Measurements from ENCODE around the gene BACH2.
A peak's percentile ranks its signal among the peaks of the same experiment; 100 is the strongest.
"Not testable (repeated sequence)": the region's sequence is repeated elsewhere in the genome, so short reads cannot be mapped to it uniquely, and the experiment has no call there.

The BACH2 gene

DNA sequence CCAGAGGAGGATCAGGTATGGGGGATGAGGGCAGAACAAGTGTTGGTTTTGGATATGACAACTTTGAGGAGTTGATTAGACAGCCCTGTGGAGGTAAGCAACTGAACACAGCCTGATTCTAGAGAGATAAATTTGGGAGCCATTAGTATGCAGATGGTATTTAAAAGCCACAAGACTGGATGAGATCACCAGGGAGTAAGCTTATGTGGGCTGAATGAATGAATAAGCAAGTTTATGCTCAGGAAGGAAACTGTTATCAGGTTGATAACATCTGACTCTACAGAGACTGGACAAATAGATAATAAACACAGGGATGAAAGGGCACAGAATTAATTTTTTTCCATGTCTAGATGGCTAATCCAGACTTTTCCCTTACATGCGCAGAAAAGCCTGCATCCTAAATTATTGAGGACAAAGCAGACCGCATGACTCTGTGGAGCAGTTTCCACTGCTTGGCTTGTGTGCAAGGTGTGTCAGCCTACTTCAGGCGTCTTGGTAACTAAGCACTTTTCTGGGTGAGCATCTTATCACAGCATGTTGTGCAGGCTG is 251.7 kb downstream of the BACH2 start:
- in situ Hi-C loops (cut with MboI; ENCODE audit: low sequenced_read_pairs) = no loop called here
- Histone ChIP-seq H3K4me1 (no peaks in the 10 kb centered on the region; the same call in 1 of the 2 replicates), H3K9me3 (no peaks in the 10 kb centered on the region), H3K4me3 (no peak overlapping the region), H3K36me3 (replicated peaks) (no peaks in the 10 kb centered on the region), H3K27me3 (ENCODE audit: low read depth) (0 out of 2 replicates have a peak, but pooled peaks cover 8% of the 10 kb centered on the region)
- no peak for DNase-seq (ENCODE audit: low spot score in 2 of 2)

DNA sequence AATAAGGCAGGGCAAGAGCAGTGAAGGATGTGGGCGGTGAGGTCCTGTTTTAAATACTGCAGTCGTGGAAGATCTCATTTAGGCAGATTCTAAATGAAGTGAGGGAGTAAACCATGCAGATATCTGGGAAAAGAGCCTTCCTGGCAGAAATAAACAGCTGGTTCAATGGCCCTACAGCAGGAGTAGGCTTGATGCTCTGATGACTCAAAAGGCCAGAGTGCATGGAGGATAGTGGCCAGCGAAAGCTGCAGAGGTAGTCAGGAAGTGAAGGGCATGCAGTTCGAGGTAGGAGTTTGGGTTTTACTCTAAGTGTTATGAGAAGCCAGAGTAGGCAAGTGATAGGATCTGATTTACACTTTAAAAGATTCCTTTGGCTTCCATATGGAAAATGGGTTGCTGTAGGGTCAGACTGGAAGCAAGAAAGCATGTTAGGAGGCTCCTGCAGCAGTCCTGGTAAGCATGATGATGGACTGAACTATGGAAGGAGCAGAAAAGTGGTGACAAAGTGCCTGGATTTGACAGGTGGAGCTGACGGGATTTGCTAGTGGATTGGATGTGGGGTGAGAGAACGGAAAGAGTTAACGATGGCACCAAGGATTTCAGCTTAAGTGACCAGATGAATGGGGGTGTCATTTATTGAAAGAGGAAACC is 252.3 kb downstream of the BACH2 start:
- Histone ChIP-seq H3K4me1 (no peaks in the 10 kb centered on the region), H3K4me3 (no peak overlapping the region), H3K27me3 (ENCODE audit: low read depth) (0 out of 2 replicates have a peak, but pooled peaks cover 5% of the 10 kb centered on the region), H3K36me3 (replicated peaks) (no peaks in the 10 kb centered on the region), H3K9me3 (no peaks in the 10 kb centered on the region)
- in situ Hi-C loops (cut with MboI; ENCODE audit: low sequenced_read_pairs) = no loop called here
- DNase-seq (ENCODE audit: low spot score in 2 of 2) = no peak

GRCh38 chr6:90040931-90041330 is 255.7 kb downstream of the BACH2 start:
- DNase-seq (ENCODE audit: low spot score in 2 of 2) = no peak
- H3K4me3 ChIP-seq = no peak overlapping the region
- in situ Hi-C loops (cut with MboI; ENCODE audit: low sequenced_read_pairs) = no loop called here
- H3K9me3 ChIP-seq = no peaks in the 10 kb centered on the region
- H3K4me1 ChIP-seq = no peaks in the 10 kb centered on the region
- no peaks in the 10 kb centered on the region for H3K36me3 ChIP-seq (replicated peaks)
- no peaks in the 10 kb centered on the region for H3K27me3 ChIP-seq (ENCODE audit: low read depth)

DNA sequence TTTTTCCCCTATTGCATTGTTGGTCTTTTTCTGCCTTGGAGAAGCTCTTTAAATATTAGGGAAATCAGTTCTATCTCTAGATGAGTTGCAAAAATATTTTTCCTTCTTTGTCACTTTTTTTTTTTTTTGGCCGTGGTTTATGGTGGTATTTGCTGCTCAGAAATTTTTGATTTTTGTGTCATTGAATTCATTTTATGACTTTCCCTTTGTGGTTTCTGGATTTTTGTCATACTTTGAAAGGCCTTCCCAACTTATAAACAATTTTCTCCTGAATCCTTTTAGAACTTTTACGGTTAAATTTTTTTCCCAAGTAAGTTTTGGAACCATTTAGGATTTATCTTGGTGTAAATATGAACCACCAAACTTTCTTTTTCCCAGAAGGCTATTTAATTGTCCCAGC is 256.7 kb downstream of the BACH2 start:
- DNase-seq (ENCODE audit: low spot score in 2 of 2) = no peak
- Histone ChIP-seq H3K27me3 (ENCODE audit: low read depth) (no peaks in the 10 kb centered on the region), H3K9me3 (no peaks in the 10 kb centered on the region), H3K4me3 (no peak overlapping the region), H3K36me3 (replicated peaks) (no peaks in the 10 kb centered on the region), H3K4me1 (no peaks in the 10 kb centered on the region)
- in situ Hi-C loops (cut with MboI; ENCODE audit: low sequenced_read_pairs) = no loop called here

DNA sequence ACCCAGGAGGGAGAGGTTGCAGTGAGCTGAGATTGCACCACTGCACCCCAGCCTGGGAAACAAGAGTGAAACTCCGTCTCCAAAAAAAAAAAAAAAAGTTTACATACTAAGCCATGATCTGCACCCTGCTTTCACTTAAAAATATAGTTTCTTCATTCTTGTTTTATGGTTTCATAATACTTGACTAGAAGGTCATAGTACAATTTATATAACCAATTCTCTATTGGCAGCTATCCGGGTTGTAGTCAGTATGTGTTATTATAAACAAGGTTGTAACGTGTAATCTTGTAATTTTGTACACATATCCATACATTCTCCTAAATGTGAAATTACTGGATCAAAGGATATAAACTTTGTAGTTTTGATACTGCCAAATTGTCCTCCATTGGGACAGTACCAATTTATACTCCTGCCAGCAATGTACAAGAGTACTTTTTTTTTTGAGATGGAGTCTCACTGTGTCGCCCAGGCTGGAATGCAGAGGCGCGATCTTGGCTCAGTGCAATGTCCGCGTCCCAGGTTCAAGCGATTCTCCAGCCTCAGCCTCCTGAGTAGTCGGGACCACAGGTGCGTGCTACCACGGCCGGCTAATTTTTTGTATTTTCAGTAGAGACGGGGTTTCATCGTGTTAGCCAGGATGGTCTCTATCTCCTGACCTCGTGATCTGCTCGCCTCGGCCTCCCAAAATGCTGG is 257.5 kb downstream of the BACH2 start:
- H3K36me3 ChIP-seq (replicated peaks) = no peaks in the 10 kb centered on the region
- H3K27me3 ChIP-seq (ENCODE audit: low read depth) = no peaks in the 10 kb centered on the region
- DNase-seq (ENCODE audit: low spot score in 2 of 2) = no peak
- H3K9me3 ChIP-seq = no peaks in the 10 kb centered on the region
- H3K4me1 ChIP-seq = no peaks in the 10 kb centered on the region
- no peak overlapping the region for H3K4me3 ChIP-seq
- in situ Hi-C loops (cut with MboI; ENCODE audit: low sequenced_read_pairs) = no loop called here

GRCh38 chr6:90036963-90037362 is 259.7 kb downstream of the BACH2 start:
- Histone ChIP-seq H3K9me3 (no peaks in the 10 kb centered on the region), H3K4me1 (no peaks in the 10 kb centered on the region)
- in situ Hi-C loops (cut with MboI; ENCODE audit: low sequenced_read_pairs) = no loop called here

DNA sequence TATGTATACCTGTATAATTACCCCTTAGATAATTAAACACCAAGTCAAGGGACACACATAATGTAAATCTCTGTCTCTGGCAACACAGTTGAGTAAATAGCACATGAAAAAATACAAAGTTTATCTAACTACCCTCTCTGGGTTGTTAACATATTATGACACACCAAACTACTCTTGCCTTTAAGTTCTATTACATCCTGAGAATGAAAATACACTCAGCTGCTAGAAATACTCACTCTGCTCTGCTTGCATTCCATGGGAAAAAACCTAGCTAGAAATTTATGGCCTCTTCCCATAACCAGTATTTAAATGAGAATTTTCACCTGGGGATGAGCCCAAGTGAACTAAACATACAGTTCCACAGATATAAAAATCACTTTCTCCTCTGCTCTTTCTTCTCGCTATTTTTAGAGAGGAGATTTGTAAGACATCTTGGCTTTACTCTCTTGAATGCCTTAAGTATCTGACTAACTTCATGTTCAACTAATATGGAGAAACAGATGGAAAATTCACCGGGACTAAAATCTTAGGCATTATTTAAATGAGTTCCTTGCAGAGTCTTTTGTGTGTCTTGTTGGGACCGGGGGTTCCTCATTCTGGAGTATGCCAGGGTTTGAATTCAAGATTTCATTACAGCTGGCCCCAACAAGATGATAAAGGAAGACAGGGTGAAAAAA is 261.5 kb downstream of the BACH2 start:
- Histone ChIP-seq H3K4me3 (no peak overlapping the region), H3K4me1 (no peaks in the 10 kb centered on the region), H3K36me3 (replicated peaks) (no peaks in the 10 kb centered on the region), H3K9me3 (no peaks in the 10 kb centered on the region), H3K27me3 (ENCODE audit: low read depth) (no peaks in the 10 kb centered on the region)
- in situ Hi-C loops (cut with MboI; ENCODE audit: low sequenced_read_pairs) = no loop called here
- no peak for DNase-seq (ENCODE audit: low spot score in 2 of 2)

More at GRCh38 chr6:90036963-90037362, 259.7 kb downstream of the BACH2 start:
- Histone ChIP-seq H3K27me3 (ENCODE audit: low read depth) (no peaks in the 10 kb centered on the region), H3K4me3 (no peak overlapping the region), H3K36me3 (replicated peaks) (no peaks in the 10 kb centered on the region)
- no peak for DNase-seq (ENCODE audit: low spot score in 2 of 2)

DNA sequence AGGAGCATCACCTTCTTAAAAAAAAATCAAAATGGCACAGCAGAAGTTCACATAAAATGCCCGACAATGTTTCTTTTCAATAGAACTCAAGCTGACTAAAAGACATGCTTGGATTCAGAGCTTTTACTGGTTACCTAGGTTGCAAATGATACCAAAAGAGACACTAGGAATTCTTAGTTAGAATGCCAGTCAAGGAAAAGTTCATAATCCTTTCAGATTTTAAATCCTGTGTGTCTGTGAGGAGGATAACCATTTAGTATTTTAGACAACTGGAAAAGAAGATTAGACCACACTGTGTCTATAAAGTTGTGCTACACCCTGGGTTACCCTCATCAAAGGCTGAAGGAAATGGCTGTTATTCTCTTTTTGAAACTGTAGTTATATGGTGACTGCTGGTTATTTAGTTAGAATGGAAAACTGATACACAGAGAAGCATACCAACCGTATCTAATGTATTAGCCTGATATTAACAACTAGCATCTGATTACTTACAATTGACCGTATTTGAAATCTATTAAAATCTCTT is 262.8 kb downstream of the BACH2 start:
- Histone ChIP-seq H3K4me3 (no peak overlapping the region), H3K4me1 (no peaks in the 10 kb centered on the region), H3K36me3 (replicated peaks) (no peaks in the 10 kb centered on the region), H3K27me3 (ENCODE audit: low read depth) (no peaks in the 10 kb centered on the region), H3K9me3 (no peaks in the 10 kb centered on the region)
- in situ Hi-C loops (cut with MboI; ENCODE audit: low sequenced_read_pairs) = no loop called here
- DNase-seq (ENCODE audit: low spot score in 2 of 2) = no peak

- H3K36me3 ChIP-seq (replicated peaks); in situ Hi-C loops (cut with MboI; ENCODE audit: low sequenced_read_pairs); DNase-seq (ENCODE audit: low spot score in 2 of 2); H3K4me1 ChIP-seq; H3K4me3 ChIP-seq; H3K27me3 ChIP-seq (ENCODE audit: low read depth); H3K9me3 ChIP-seq: not testable (repeated sequence)
These were observed 264.0 kb downstream of the BACH2 start for GRCh38 chr6:90032489-90033212.

GRCh38 chr6:90028995-90029635 is 267.5 kb downstream of the BACH2 start:
- H3K9me3 ChIP-seq = no peaks in the 10 kb centered on the region
- H3K4me3 ChIP-seq = no peak overlapping the region
- peak in 1 of 2 experiments; percentile 4 for DNase-seq (ENCODE audit: low spot score in 2 of 2)
- H3K27me3 ChIP-seq (ENCODE audit: low read depth) = no peaks in the 10 kb centered on the region
- H3K36me3 ChIP-seq (replicated peaks) = no peaks in the 10 kb centered on the region
- H3K4me1 ChIP-seq = peaks cover 9% of the 10 kb centered on the region
- in situ Hi-C loops (cut with MboI; ENCODE audit: low sequenced_read_pairs) = no loop called here

DNA sequence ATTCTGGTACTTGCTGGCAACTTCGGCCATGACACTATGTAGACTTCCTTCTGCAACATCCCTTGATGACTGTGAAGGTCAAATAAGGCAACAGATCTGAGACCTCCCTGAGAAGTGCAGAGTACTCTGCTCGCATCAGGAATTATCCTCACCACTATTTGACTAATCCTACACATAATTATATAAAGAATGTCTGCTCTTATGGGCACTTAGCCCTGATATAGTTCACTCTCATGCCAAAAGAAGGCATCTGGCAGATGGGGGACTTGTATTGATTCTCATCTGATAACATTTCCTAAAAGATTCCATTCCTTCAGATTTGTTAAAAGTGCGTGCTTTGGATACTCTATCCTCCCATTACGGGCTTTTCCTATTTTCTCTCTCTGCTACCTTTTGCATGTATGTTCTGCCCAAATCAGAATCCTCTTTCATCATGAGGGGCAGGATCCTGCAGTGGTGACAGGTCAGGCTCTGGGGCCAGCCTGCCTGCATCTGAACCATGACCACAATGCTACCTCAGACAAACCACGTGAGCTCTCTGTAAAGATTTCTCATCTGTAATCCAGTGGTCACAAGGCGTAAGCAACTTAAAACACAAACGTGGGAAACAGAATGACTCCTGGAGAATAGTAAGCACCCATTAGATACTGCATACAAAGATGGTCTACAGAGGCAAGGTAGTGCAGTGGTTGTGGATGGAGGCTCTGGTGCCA is 268.4 kb downstream of the BACH2 start:
- Histone ChIP-seq H3K9me3 (no peaks in the 10 kb centered on the region), H3K4me3 (no peak overlapping the region), H3K4me1 (peaks cover 9% of the 10 kb centered on the region), H3K27me3 (ENCODE audit: low read depth) (no peaks in the 10 kb centered on the region), H3K36me3 (replicated peaks) (no peaks in the 10 kb centered on the region)
- DNase-seq (ENCODE audit: low spot score in 2 of 2) = no peak
- in situ Hi-C loops (cut with MboI; ENCODE audit: low sequenced_read_pairs) = no loop called here

- no peaks in the 10 kb centered on the region for H3K9me3 ChIP-seq
- no peak overlapping the region for H3K4me3 ChIP-seq
- in situ Hi-C loops (cut with MboI; ENCODE audit: low sequenced_read_pairs) = no loop called here
- no peaks in the 10 kb centered on the region for H3K27me3 ChIP-seq (ENCODE audit: low read depth)
- no peaks in the 10 kb centered on the region for H3K36me3 ChIP-seq (replicated peaks)
- DNase-seq (ENCODE audit: low spot score in 2 of 2) = no peak
- H3K4me1 ChIP-seq = peaks cover 9% of the 10 kb centered on the region
These were observed 270.4 kb downstream of the BACH2 start for GRCh38 chr6:90026216-90026615.

Data from HAP-1 (cell line).